Astrocyte (in vitro differentiated cells and primary cell): ENCODE data around the gene BIN2. TPM values are rescaled to one million over a fixed set of nuclear protein-coding genes. Genes with fewer than 3 reads are reported as not detected.
"Not testable (repeated sequence)": the region's sequence is repeated elsewhere in the genome, so short reads cannot be mapped to it uniquely, and the experiment has no call there.

Source experiments
- DNase-seq: peaks from one replicate; pipeline ENCODE4 v3.0.0-alpha.2; 2010; ENCODE audit warnings: low read depth
- FAIRE-seq: peaks from 2 replicates; lab custom pipeline; 2011; peaks lifted over from hg19 to GRCh38; lab: Jason Lieb, UNC
- H2AFZ ChIP-seq: 2 replicates; pipeline ENCODE4 v1.6.0; 2012; ENCODE audit warnings: low read depth, low read length, inconsistent platforms
- H3K27ac ChIP-seq: 2 replicates; pipeline ENCODE4 v1.5.1; 2011; ENCODE audit warnings: low read depth, low read length, inconsistent platforms
- H3K27me3 ChIP-seq: 2 replicates; pipeline ENCODE4 v1.6.0; 2011; ENCODE audit warnings: low read length, inconsistent platforms; ENCODE audit not compliant: insufficient read depth
- H3K36me3 ChIP-seq: 2 replicates; pipeline ENCODE4 v1.5.1; 2011; ENCODE audit warnings: low read length, inconsistent platforms; ENCODE audit not compliant: insufficient read depth
- H3K4me1 ChIP-seq: 2 replicates; pipeline ENCODE4 v1.5.1; 2011; ENCODE audit warnings: low read length, inconsistent platforms; ENCODE audit not compliant: insufficient read depth
- H3K4me2 ChIP-seq: 2 replicates; pipeline ENCODE4 v1.6.0; 2012; ENCODE audit warnings: low read length, inconsistent platforms
- H3K4me3 ChIP-seq: 2 replicates; pipeline ENCODE4 v1.5.1; 2011; ENCODE audit warnings: low read depth, mild to moderate bottlenecking, low read length, inconsistent platforms; ENCODE audit not compliant: insufficient read depth
- H3K79me2 ChIP-seq: 2 replicates; pipeline ENCODE4 v1.6.0; 2012; ENCODE audit warnings: mild to moderate bottlenecking, low read length, inconsistent platforms; ENCODE audit not compliant: insufficient read depth
- H3K9ac ChIP-seq: 2 replicates; pipeline ENCODE4 v1.6.0; 2012; ENCODE audit warnings: mild to moderate bottlenecking, low read length, inconsistent platforms
- H3K9me3 ChIP-seq: 2 replicates; pipeline ENCODE4 v1.5.1; 2012; ENCODE audit warnings: low read depth, mild to moderate bottlenecking, low read length, inconsistent platforms; ENCODE audit not compliant: insufficient read depth
- H4K20me1 ChIP-seq: 2 replicates; pipeline ENCODE4 v1.6.0; 2012; ENCODE audit warnings: low read length, inconsistent platforms; ENCODE audit not compliant: insufficient read depth
- H3K27ac Mint-ChIP-seq: one replicate; pipeline ENCODE4 v1.8.0; 2021; ENCODE audit warnings: mild to moderate bottlenecking, mixed read lengths; ENCODE audit not compliant: unreplicated experiment
- H3K27me3 Mint-ChIP-seq: one replicate; pipeline ENCODE4 v1.8.0; 2021; ENCODE audit warnings: low read depth, mixed read lengths; ENCODE audit not compliant: unreplicated experiment
- H3K36me3 Mint-ChIP-seq: one replicate; pipeline ENCODE4 v1.8.0; 2021; ENCODE audit warnings: low read depth, mixed read lengths; ENCODE audit not compliant: unreplicated experiment
- H3K4me1 Mint-ChIP-seq: one replicate; pipeline ENCODE4 v1.8.0; 2021; ENCODE audit warnings: low read depth, mixed read lengths; ENCODE audit not compliant: unreplicated experiment
- H3K4me3 Mint-ChIP-seq: one replicate; pipeline ENCODE4 v1.8.0; 2021; ENCODE audit warnings: mild to moderate bottlenecking, moderate library complexity, mixed read lengths; ENCODE audit not compliant: unreplicated experiment
- H3K9me3 Mint-ChIP-seq: one replicate; pipeline ENCODE4 v1.8.0; 2021; ENCODE audit warnings: mild to moderate bottlenecking, mixed read lengths; ENCODE audit not compliant: unreplicated experiment
- CTCF ChIP-seq: IDR thresholded peaks from 2 replicates; pipeline ENCODE4 v1.5.1; 2011; ENCODE audit warnings: low read depth, mild to moderate bottlenecking, inconsistent platforms, low read length, moderate library complexity; ENCODE audit not compliant: insufficient read depth
- EZH2 ChIP-seq: IDR thresholded peaks from 2 replicates; pipeline ENCODE4 v1.6.1; 2012; ENCODE audit warnings: mild to moderate bottlenecking, low read length, inconsistent platforms; ENCODE audit not compliant: insufficient read depth
- total RNA-seq: library from RNA; stranded (reverse); gene quantifications from 2 replicates; pipeline ENCODE4 v1.2.1, GENCODE V29; 2021

The BIN2 gene
- total RNA-seq, 1 donor from 2014 or later, result not detected

- no peaks in the 10 kb centered on the region for H3K36me3 ChIP-seq
- H3K36me3 Mint-ChIP-seq, result no peaks in the 10 kb centered on the region
- no peaks in the 10 kb centered on the region for H3K4me1 ChIP-seq
- no peaks in the 10 kb centered on the region for H3K9me3 Mint-ChIP-seq
- no peak overlapping the region for H3K4me3 ChIP-seq
- no peaks in the 10 kb centered on the region for H3K4me1 Mint-ChIP-seq
- no peaks in the 10 kb centered on the region for H3K9me3 ChIP-seq
- H4K20me1 ChIP-seq, result peaks cover 2% of the 10 kb centered on the region
- DNase-seq (peak; percentile 33), FAIRE-seq (no peak)
- no peak overlapping the region for H3K9ac ChIP-seq
- no peak overlapping the region for H2AFZ ChIP-seq
- H3K27me3 Mint-ChIP-seq, result no peaks in the 10 kb centered on the region
- H3K4me3 Mint-ChIP-seq, result no peak overlapping the region
- H3K4me2 ChIP-seq, result no peak overlapping the region
- peaks cover 57% of the 10 kb centered on the region for H3K79me2 ChIP-seq
- TF ChIP-seq EZH2 (no peak), CTCF (peak; percentile 33)
- H3K27ac Mint-ChIP-seq, result no peak overlapping the region
- no peaks in the 10 kb centered on the region for H3K27me3 ChIP-seq
- no peak overlapping the region for H3K27ac ChIP-seq
Measured at GRCh38 chr12:51262758-51263177, 61.2 kb downstream of the BIN2 start.

GRCh38 chr12:51259600-51259999 is 64.4 kb downstream of the BIN2 start:
- not testable (repeated sequence) for H3K27me3 ChIP-seq, H3K9ac ChIP-seq, H3K4me1 ChIP-seq, H3K4me3 Mint-ChIP-seq, H3K4me3 ChIP-seq, H3K4me1 Mint-ChIP-seq, H3K36me3 ChIP-seq, H3K36me3 Mint-ChIP-seq, H3K27ac ChIP-seq, H3K9me3 ChIP-seq, H3K9me3 Mint-ChIP-seq, DNase-seq, FAIRE-seq, H3K27ac Mint-ChIP-seq, H2AFZ ChIP-seq, H3K4me2 ChIP-seq, H3K27me3 Mint-ChIP-seq
- Histone ChIP-seq H4K20me1 (peaks cover 12% of the 10 kb centered on the region), H3K79me2 (peaks cover 50% of the 10 kb centered on the region)

GRCh38 chr12:51254536-51254935 is 69.4 kb downstream of the BIN2 start:
- H3K4me3 Mint-ChIP-seq, result no peak overlapping the region
- FAIRE-seq (no peak), DNase-seq (no peak)
- H3K4me1 ChIP-seq, result no peaks in the 10 kb centered on the region
- H3K27me3 ChIP-seq, result no peaks in the 10 kb centered on the region
- H3K36me3 ChIP-seq, result peaks cover 12% of the 10 kb centered on the region
- no peaks in the 10 kb centered on the region for H3K9me3 ChIP-seq
- H3K36me3 Mint-ChIP-seq, result no peaks in the 10 kb centered on the region
- H3K27ac Mint-ChIP-seq, result peak overlapping the region; percentile 23
- no peak overlapping the region for H3K4me3 ChIP-seq
- H3K9ac ChIP-seq, result no peak overlapping the region
- H2AFZ ChIP-seq, result no peak overlapping the region
- peaks cover 7% of the 10 kb centered on the region for H3K9me3 Mint-ChIP-seq
- no peaks in the 10 kb centered on the region for H3K27me3 Mint-ChIP-seq
- H3K79me2 ChIP-seq, result peaks cover 37% of the 10 kb centered on the region
- TF ChIP-seq EZH2 (no peak), CTCF (no peak)
- peaks cover 2% of the 10 kb centered on the region for H3K4me1 Mint-ChIP-seq
- H4K20me1 ChIP-seq, result peaks cover 17% of the 10 kb centered on the region
- no peak overlapping the region for H3K27ac ChIP-seq
- no peak overlapping the region for H3K4me2 ChIP-seq
